Measurements from ENCODE around the gene RNF103. TPM values are rescaled to one million over a fixed set of nuclear protein-coding genes. Genes with fewer than 3 reads are reported as not detected.

RNF103 gene
- total RNA-seq (100 to 1,000 TPM in 1 of 5 donors, 10 to 100 TPM in 4; 20.5 to 132 (median 53.8) TPM), polyA plus RNA-seq (10 to 100 TPM in 1 of 3 donors, 1 to 10 TPM in 2; 7.8 to 14.7 (median 8.5) TPM)
- long read RNA-seq, donor 1, partial matches to known transcripts = 0 of 2 reads
- long read RNA-seq, donor 1, other reads (novel, unspliced or antisense) = 0 of 2 reads
- long read RNA-seq, donor 2, full-length matches to known transcripts = 6 of 6 reads
- long read RNA-seq, donor 2, partial matches to known transcripts = 0 of 6 reads
- long read RNA-seq, donor 2, other reads (novel, unspliced or antisense) = 0 of 6 reads
- long read RNA-seq, donor 3 = 0 reads
- long read RNA-seq, donor 4, partial matches to known transcripts = 0 of 1 reads
- long read RNA-seq, donor 4, other reads (novel, unspliced or antisense) = 0 of 1 reads
- long read RNA-seq, donor 5, full-length matches to known transcripts = 11 of 11 reads
- long read RNA-seq, donor 5, partial matches to known transcripts = 0 of 11 reads
- long read RNA-seq, donor 5, other reads (novel, unspliced or antisense) = 0 of 11 reads
- long read RNA-seq, donor 6 = 0 reads
- long read RNA-seq, donor 7, transcript RNF103-201 (4 exons, 3,477 nt) = major isoform, 10 of 10 reads
- long read RNA-seq, donor 7, partial matches to known transcripts = 0 of 10 reads
- long read RNA-seq, donor 7, other reads (novel, unspliced or antisense) = 0 of 10 reads
- long read RNA-seq, donor 8, full-length matches to known transcripts = 3 of 3 reads
- long read RNA-seq, donor 8, partial matches to known transcripts = 0 of 3 reads
- long read RNA-seq, donor 8, other reads (novel, unspliced or antisense) = 0 of 3 reads
- long read RNA-seq, donor 9, full-length matches to known transcripts = 5 of 5 reads
- long read RNA-seq, donor 9, partial matches to known transcripts = 0 of 5 reads
- long read RNA-seq, donor 9, other reads (novel, unspliced or antisense) = 0 of 5 reads
- long read RNA-seq, donor 10, full-length matches to known transcripts = 5 of 13 reads
- long read RNA-seq, donor 10, partial matches to known transcripts = 8 of 13 reads
- long read RNA-seq, donor 10, other reads (novel, unspliced or antisense) = 0 of 13 reads

DNA sequence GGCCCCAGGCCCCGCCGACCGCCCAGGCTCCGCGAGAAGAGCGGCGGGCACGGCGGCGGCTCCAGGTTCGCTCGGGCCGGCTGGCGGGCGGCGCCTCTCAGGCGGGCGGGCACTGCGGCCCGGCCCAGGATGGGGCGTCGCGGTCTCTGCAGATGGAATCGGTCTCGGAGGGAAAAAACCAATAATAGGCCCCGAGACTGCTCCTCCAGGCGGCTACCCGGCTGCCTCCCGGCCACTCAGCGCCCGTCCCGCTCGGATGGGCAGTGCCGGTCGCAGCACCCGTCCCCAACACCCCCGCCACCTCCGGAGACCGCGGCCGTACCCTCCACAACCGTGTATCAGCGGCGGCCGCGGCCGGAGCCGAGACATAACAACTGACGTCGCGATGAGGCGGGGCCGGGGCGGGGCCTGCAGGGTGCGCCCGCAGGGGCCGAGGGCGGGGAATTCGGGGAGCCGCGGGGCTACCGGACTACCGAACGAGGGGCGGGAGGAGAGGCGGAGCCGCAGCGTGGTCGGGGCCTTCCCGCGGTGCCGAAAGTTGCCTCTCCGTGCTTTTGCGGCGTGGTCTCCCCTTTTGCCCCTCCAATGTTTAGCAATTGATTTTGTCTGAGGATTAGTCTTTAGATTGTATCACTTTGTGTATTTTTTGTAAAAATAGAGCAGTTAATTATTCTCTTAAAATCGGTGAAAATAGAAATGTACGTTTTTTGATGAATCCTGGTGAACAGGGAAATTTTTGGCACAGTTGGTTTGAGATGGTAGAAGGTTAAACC lies at the start of gene RNF103:
Gene RNF103, minus strand, starts transcription at position 372 of the 773 bp plus-strand sequence. CDS start 979 bp downstream, outside the sequence.
- no peaks in the 10 kb centered on the region for H3K27me3 ChIP-seq
- DNase-seq = peak; percentile 97 to 99
- intact Hi-C loops (cut with DNase I; ENCODE audit: low total_unique reads) = no loop called here

DNA sequence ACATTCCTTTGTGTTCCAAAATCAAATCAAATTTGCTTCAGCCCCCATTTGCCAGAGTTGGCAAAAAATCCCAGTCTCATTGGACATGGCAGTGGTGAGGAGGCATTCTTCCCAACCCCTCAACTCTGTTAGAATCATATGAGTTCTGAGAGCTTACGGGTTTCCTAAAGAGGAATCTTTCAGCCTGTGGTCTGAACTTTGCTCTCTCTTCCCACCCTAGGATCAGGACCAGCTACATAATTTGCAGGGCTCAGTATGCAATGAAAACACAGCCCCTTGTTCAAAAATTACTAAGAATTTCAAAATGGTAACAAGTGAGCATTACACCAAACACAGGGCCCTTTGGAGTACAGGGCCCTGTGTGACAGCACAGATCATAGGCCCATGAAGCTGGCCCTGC lies 49.3 kb upstream of the RNF103 start:
- H3K4me3 ChIP-seq = no peak overlapping the region
- TF ChIP-seq EP300 (IDR thresholded peaks at IDR 0.05) = no peak
- TF ChIP-seq POLR2AphosphoS5 (IDR thresholded peaks at IDR 0.05) = no peak
- TF ChIP-seq, protein P1, sequence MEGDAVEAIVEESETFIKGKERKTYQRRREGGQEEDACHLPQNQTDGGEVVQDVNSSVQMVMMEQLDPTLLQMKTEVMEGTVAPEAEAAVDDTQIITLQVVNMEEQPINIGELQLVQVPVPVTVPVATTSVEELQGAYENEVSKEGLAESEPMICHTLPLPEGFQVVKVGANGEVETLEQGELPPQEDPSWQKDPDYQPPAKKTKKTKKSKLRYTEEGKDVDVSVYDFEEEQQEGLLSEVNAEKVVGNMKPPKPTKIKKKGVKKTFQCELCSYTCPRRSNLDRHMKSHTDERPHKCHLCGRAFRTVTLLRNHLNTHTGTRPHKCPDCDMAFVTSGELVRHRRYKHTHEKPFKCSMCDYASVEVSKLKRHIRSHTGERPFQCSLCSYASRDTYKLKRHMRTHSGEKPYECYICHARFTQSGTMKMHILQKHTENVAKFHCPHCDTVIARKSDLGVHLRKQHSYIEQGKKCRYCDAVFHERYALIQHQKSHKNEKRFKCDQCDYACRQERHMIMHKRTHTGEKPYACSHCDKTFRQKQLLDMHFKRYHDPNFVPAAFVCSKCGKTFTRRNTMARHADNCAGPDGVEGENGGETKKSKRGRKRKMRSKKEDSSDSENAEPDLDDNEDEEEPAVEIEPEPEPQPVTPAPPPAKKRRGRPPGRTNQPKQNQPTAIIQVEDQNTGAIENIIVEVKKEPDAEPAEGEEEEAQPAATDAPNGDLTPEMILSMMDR (IDR thresholded peaks at IDR 0.05) = no peak
- TF ChIP-seq POLR2A (IDR thresholded peaks at IDR 0.05) = no peak
- no peaks in the 10 kb centered on the region for H3K27me3 ChIP-seq
- H3K36me3 ChIP-seq = no peaks in the 10 kb centered on the region
- H3K27ac ChIP-seq = no peak overlapping the region
- peaks cover 0 to 12% (median 9%) of the 10 kb centered on the region in 4 donors for H3K4me1 ChIP-seq
- DNase-seq = no peak
- WGBS, 5 donors = 82 to 98% (median 93%) methylated on average over 1 of the region's 1 CpG
- intact Hi-C loops (cut with DNase I; ENCODE audit: low total_unique reads) = no loop called here
- H3K9me3 ChIP-seq = no peaks in the 10 kb centered on the region

More for the DNA sequence above, at the start of gene RNF103:
- H3K4me1 ChIP-seq = peaks cover 25 to 53% (median 40%) of the 10 kb centered on the region in 4 donors
- peak within 1 kb of the TSS; percentile 56 to 85 (median 62) for H3K4me3 ChIP-seq
- TF ChIP-seq, protein P1 (IDR thresholded peaks at IDR 0.05) = no peak
- TF ChIP-seq EP300 (IDR thresholded peaks at IDR 0.05) (no peak), POLR2A (IDR thresholded peaks at IDR 0.05) (peak in 2 of 4 donors; percentile 97), POLR2AphosphoS5 (IDR thresholded peaks at IDR 0.05) (peak; percentile 98 to 100 (median 99))
- H3K36me3 ChIP-seq = peaks cover 7 to 15% (median 14%) of the 10 kb centered on the region in 4 donors
- peak within 1 kb of the TSS; percentile 97 to 100 (median 99) for H3K27ac ChIP-seq
- H3K9me3 ChIP-seq = no peaks in the 10 kb centered on the region
- 0 to 2% (median 0%) methylated on average over 10 to 77 of the region's 77 CpGs for WGBS, 5 donors

DNA sequence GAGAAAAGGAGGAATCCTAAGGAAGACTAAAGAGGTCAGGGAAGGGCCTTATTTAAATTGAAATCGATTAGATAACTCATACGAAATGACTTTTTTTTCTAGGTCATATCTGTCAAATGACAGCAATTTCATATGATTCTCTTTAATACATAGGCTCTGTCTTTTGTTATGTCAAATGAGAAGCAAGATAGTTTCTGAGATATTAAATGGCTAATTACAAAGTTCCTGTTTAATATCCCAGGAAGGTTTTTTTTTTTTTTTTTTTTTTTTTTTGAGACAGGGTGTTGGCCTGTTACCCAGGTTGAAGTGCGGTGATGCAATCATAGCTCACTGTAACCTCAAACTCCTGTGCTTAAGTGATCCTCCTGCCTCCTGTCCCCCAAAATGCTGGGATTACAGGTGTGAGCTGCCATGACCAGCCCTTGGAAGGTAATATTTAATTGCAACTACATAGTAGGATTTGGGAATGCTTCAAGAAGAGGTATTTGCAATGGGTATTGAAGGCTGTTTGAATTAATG lies 48.4 kb upstream of the RNF103 start:
- WGBS, 5 donors = 83 to 96% (median 89%) methylated on average over 3 of the region's 3 CpGs
- Histone ChIP-seq H3K36me3 (no peaks in the 10 kb centered on the region), H3K4me1 (peaks cover 0 to 12% (median 9%) of the 10 kb centered on the region in 4 donors), H3K9me3 (no peaks in the 10 kb centered on the region), H3K27me3 (no peaks in the 10 kb centered on the region), H3K4me3 (no peak overlapping the region), H3K27ac (no peak overlapping the region)
- intact Hi-C loops (cut with DNase I; ENCODE audit: low total_unique reads) = no loop called here
- TF ChIP-seq, protein P1 (IDR thresholded peaks at IDR 0.05) = no peak
- TF ChIP-seq POLR2AphosphoS5 (IDR thresholded peaks at IDR 0.05) (no peak), POLR2A (IDR thresholded peaks at IDR 0.05) (no peak), EP300 (IDR thresholded peaks at IDR 0.05) (no peak)
- DNase-seq = peak in 1 of 2 donors; percentile 5

Data from stomach (tissue), 19 donors.